ENCODE results near the gene NPIPA8. TPM values are rescaled to one million over a fixed set of nuclear protein-coding genes. Genes with fewer than 3 reads are reported as not detected.
"Not testable (repeated sequence)": the region's sequence is repeated elsewhere in the genome, so short reads cannot be mapped to it uniquely, and the experiment has no call there.

The NPIPA8 gene
- total RNA-seq, 1 donor from 2014 or later: not detected

DNA sequence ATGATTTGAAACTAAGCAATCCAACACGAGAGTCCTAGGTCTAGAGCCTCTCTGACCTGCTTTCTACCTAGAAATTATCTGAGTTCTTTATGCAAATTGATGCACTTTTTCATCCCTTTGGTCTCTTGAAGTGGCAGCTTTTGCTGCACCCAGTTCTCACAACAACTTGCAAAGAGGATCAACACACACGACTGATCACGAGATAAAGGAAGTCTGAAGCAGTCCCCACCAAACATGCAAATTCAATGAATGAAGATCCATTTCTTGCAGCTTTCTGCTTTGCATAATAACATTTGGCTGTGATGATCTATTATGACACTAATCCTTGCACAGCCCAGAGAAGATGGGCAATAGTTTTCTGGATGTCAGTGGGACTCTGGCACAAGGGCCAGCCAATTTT, 56.2 kb downstream of the NPIPA8 start:
- DNase-seq (ENCODE audit: low read depth in 2 of 2): not testable (repeated sequence)

- DNase-seq (ENCODE audit: low read depth in 2 of 2): not testable (repeated sequence)
These were observed 59.8 kb downstream of the NPIPA8 start for GRCh38 chr16:18276756-18277155.

DNA sequence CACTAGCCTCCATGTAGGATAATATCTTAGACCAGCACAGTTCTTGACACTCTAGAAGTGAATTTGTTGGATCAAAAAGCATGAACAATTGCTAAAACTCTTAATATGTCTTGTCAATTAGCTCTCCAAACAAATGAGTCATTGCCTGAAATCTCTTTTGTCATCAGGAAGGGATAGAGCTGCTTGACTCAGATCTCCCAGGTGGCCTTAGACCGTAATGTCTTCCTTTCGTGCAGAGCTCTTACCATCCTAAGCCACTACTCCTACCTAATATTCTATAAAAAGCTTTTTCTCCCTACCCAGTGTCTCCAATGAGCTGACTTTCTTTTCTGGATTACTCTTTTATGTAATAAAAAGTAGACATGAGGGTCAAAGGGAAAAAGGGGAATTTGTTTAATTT, 66.4 kb downstream of the NPIPA8 start:
- not testable (repeated sequence) for DNase-seq (ENCODE audit: low read depth in 2 of 2)

Other genes starting within 250 kb of the NPIPA8 start
- 105 and 145 TPM in 2 replicates for gene NOMO2, start 225.4 kb upstream of the NPIPA8 start, total RNA-seq

All from lung microvascular endothelial cell (primary cell).